GM12878 (cell line): ENCODE data around the gene REXO2. TPM values are rescaled to one million over a fixed set of nuclear protein-coding genes. Genes with fewer than 3 reads are reported as not detected.

Source experiments
- ATAC-seq: fragments of 200-7000 bp; cut with Tn5 transposase; 3 replicates; pipeline ENCODE4 v1.9.1; 2020; ENCODE audit warnings: mild to moderate bottlenecking, moderate library complexity
- BruUV-seq: library from RNA; stranded (reverse); fragments of 400-500 nt; replicated peaks from 2 replicates; lab custom pipeline; 2021; lab: Mats Ljungman, UMichigan
- CTCF ChIA-PET: fragments of 300-600 bp; sonication (Branson Sonifier 250); formaldehyde crosslinking; extraction: SDS; loops from one replicate; lab custom pipeline; 2021; ENCODE audit warnings: inconsistent platforms; lab: Yijun Ruan, JAX
- POLR2A ChIA-PET: fragments of 350-600 bp; formaldehyde crosslinking; extraction: SDS; loops from one replicate; lab custom pipeline; 2021; ENCODE audit warnings: inconsistent platforms; lab: Charles Lee
- RAD21 ChIA-PET: fragments of 300-600 bp; sonication (Branson Sonifier 250); formaldehyde crosslinking; loops from one replicate; lab custom pipeline; 2023; ENCODE audit warnings: antibody characterized with exemption; ENCODE audit not compliant: unreplicated experiment; lab: Charles Lee
- SMC1A ChIA-PET: fragments of 300-600 bp; sonication (Branson Sonifier 250); formaldehyde crosslinking; loops from one replicate; lab custom pipeline; 2023; ENCODE audit not compliant: unreplicated experiment, uncharacterized antibody; lab: Charles Lee
- DNase-seq: peaks from one replicate; pipeline ENCODE4 v3.0.0-alpha.2; 2011; ENCODE audit warnings: low read depth, low spot score
- FAIRE-seq: peaks from 3 replicates; lab custom pipeline; 2011; peaks lifted over from hg19 to GRCh38; lab: Jason Lieb, UNC
- H2AFZ ChIP-seq: 2 replicates; pipeline ENCODE4 v1.6.0; 2011; ENCODE audit warnings: low read depth, low read length, control low read depth; ENCODE audit not compliant: control insufficient read depth
- H3K27ac ChIP-seq: 2 replicates; pipeline ENCODE4 v1.5.1; 2011; ENCODE audit warnings: control low read depth; ENCODE audit not compliant: control insufficient read depth, insufficient read depth
- H3K27me3 ChIP-seq, 2 experiments: replicated peaks in 1 of 2; 2 replicates each; pipeline versions ENCODE4 v1.6.0 to v1.6.1; 2011; ENCODE audit warnings: low read length in 1 of 2; ENCODE audit not compliant: control insufficient read depth in 2 of 2, insufficient read depth in 2 of 2
- H3K36me3 ChIP-seq, 2 experiments: 2 replicates each; pipeline ENCODE4 v1.5.1; 2011; ENCODE audit warnings: low read length in 1 of 2; ENCODE audit not compliant: control insufficient read depth in 2 of 2, insufficient read depth in 2 of 2
- H3K4me1 ChIP-seq: 2 replicates; pipeline ENCODE4 v1.6.1; 2011; ENCODE audit warnings: mild to moderate bottlenecking, low read length, moderate library complexity, mixed read lengths; ENCODE audit not compliant: control insufficient read depth, insufficient read depth
- H3K4me2 ChIP-seq: 2 replicates; pipeline ENCODE4 v1.6.0; 2011; ENCODE audit warnings: control low read depth; ENCODE audit not compliant: control insufficient read depth, insufficient read depth
- H3K4me3 ChIP-seq: fragments of 200-600 bp; sonication (generic); 2 replicates; pipeline ENCODE4 v1.5.1; 2016
- H3K79me2 ChIP-seq: 2 replicates; pipeline ENCODE4 v1.6.0; 2011; ENCODE audit warnings: low read length; ENCODE audit not compliant: control insufficient read depth, insufficient read depth
- H3K9ac ChIP-seq: 2 replicates; pipeline ENCODE4 v1.8.0; 2011; ENCODE audit warnings: low read length, control low read depth, mixed read lengths; ENCODE audit not compliant: control insufficient read depth, insufficient read depth
- H3K9me3 ChIP-seq: replicated peaks from 3 replicates; pipeline ENCODE4 v1.5.1; 2011; ENCODE audit warnings: mild to moderate bottlenecking, low read length; ENCODE audit not compliant: control insufficient read depth, insufficient read depth
- H4K20me1 ChIP-seq: 2 replicates; pipeline ENCODE4 v1.6.0; 2011; ENCODE audit not compliant: control insufficient read depth, insufficient read depth
- BACH1 ChIP-seq: fragments of 450-650 bp; IDR thresholded peaks from 2 replicates; pipeline ENCODE4 v1.6.1; 2017; ENCODE audit warnings: mild to moderate bottlenecking, borderline replicate concordance
- CHD1 ChIP-seq: IDR thresholded peaks from 2 replicates; pipeline ENCODE4 v1.6.1; 2012; ENCODE audit warnings: low read depth, low read length, improper control_type of control experiment
- CREM ChIP-seq: IDR thresholded peaks from 2 replicates; pipeline ENCODE4 v1.6.1; 2014; ENCODE audit warnings: antibody characterized with exemption, low read depth
- HCFC1 ChIP-seq: fragments of 150-350 bp; IDR thresholded peaks from 2 replicates; pipeline ENCODE4 v1.6.1; 2014; ENCODE audit warnings: low read length
- SIX5 ChIP-seq: IDR thresholded peaks from 2 replicates; pipeline ENCODE4 v1.6.1; 2011; ENCODE audit warnings: mild to moderate bottlenecking, low read depth, low read length, moderate library complexity; ENCODE audit not compliant: severe bottlenecking
- SUZ12 ChIP-seq: fragments of 200-600 bp; sonication (generic); IDR thresholded peaks from one replicate; pipeline ENCODE4 v1.6.1; 2018; ENCODE audit warnings: antibody characterized with exemption, mild to moderate bottlenecking; ENCODE audit not compliant: unreplicated experiment
- TBL1XR1 ChIP-seq: IDR thresholded peaks from 2 replicates; pipeline ENCODE4 v1.6.1; 2012; ENCODE audit warnings: low read depth, low read length, improper control_type of control experiment
- ZNF217 ChIP-seq: fragments of 450-650 bp; IDR thresholded peaks from 2 replicates; pipeline ENCODE4 v1.6.1; 2017; ENCODE audit warnings: antibody characterized with exemption, mild to moderate bottlenecking
- ZZZ3 ChIP-seq: IDR thresholded peaks from 2 replicates; pipeline ENCODE4 v1.6.1; 2011; ENCODE audit warnings: low read depth; ENCODE audit not compliant: control insufficient read depth, insufficient read length
- WGBS: methylation state at CpG from one replicate; pipeline ENCODE4 v1.1.6; 2016; ENCODE audit warnings: low lambda C conversion rate; ENCODE audit not compliant: insufficient replicate concordance, insufficient coverage; ENCODE audit errors: missing lambda C conversion rate; 5-methylcytosine and 5-hydroxymethylcytosine counted together
- in situ Hi-C: fragments of 300-500 bp; cut with MboI; formaldehyde crosslinking; loops from 9 replicates; pipeline ENCODE4 v1.14.3; 2018; ENCODE audit warnings: mixed read lengths
- intact Hi-C: fragments of 100-400 bp; cut with micrococcal nuclease; formaldehyde crosslinking; loops from one replicate; pipeline ENCODE4 v1.14.2; 2022; ENCODE audit not compliant: unreplicated experiment
- polyA plus RNA-seq, 11 experiments: library from polyadenylated mRNA; depleted of rRNA in 4 of 11; unstranded in 6 of 11; stranded (reverse) in 5 of 11; fragments of >200 nt; fragmentation: Nextera tagmentation in 4 of 11; fragmentation: Illumina TruSeq in 1 of 11; extraction: Ambion mirVana in 4 of 11; extraction: Trizol in 1 of 11; gene quantifications; 1 replicate in 1 of 11; 2 replicates in 10 of 11; pipeline versions ENCODE4 v1.2.1 to v1.2.3, GENCODE V29; 2011 to 2016; ENCODE audit warnings: inconsistent platforms in 2 of 11, missing spikeins in 2 of 11, low read depth in 1 of 11
- total RNA-seq, 4 experiments: library from RNA; depleted of rRNA in 3 of 4; stranded (reverse); fragments of >200 nt in 3 of 4; fragmentation: Illumina TruSeq in 1 of 4; extraction: Trizol in 1 of 4; gene quantifications; 2 replicates each; pipeline versions ENCODE4 v1.2.1 to v1.2.3, GENCODE V29; 2013 to 2021
- TF ChIP-seq, protein P1 (sequence below): IDR thresholded peaks from 2 replicates; pipeline ENCODE4 v1.6.1; 2011; ENCODE audit warnings: low read depth, low read length, improper control_type of control experiment, borderline replicate concordance
- TF ChIP-seq, protein P2 (sequence below): fragments of 450-650 bp; IDR thresholded peaks from 2 replicates; pipeline ENCODE4 v1.6.1; 2017; ENCODE audit warnings: mild to moderate bottlenecking, moderate library complexity
- TF ChIP-seq, protein P3 (sequence below): fragments of 450-650 bp; IDR thresholded peaks from 2 replicates; pipeline ENCODE4 v1.6.1; 2017; ENCODE audit warnings: low read depth, mild to moderate bottlenecking, moderate library complexity
- TF ChIP-seq, protein P4 (sequence below): IDR thresholded peaks from 2 replicates; pipeline ENCODE4 v1.6.1; 2012; ENCODE audit warnings: improper control_type of control experiment, low read depth, low read length; ENCODE audit not compliant: insufficient replicate concordance

Gene REXO2
- total and polyA plus RNA-seq, 10 of the 15 experiments (the other 5 are each of a cell fraction or from before 2014, with no cell fraction given), result 3.3 to 12.5 (median 5.3) TPM

DNA sequence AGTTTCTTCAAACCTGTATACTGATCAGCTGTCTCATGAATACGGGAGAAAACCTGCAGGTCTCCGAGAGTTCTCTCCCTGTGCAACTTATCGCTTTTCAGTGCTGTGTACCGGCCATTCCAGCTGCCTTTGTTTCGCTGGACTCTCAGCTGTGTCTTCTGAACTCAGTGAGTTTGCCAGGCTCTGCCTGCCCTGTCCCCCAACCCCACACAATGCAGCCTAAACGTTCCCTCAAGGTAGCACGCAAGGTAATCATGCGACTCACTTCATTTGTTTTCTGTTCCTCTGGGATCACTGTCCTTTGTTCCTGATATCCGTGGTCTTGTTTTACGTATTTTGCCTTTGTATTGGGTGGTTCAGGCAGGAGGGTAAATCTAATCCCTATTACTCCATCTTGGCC lies 25.3 kb upstream of the REXO2 start:
- FAIRE-seq (no peak), DNase-seq (no peak), ATAC-seq (no peak)
- no TSS peak for BruUV-seq
- Histone ChIP-seq H2AFZ (no peak overlapping the region), H3K36me3 (peaks cover 0 to 5% of the 10 kb centered on the region in 2 experiments; a peak in 2 of 4 replicates), H3K4me2 (no peak overlapping the region), H3K4me1 (no peaks in the 10 kb centered on the region; the same call in 1 of the 2 replicates), H3K27ac (no peak overlapping the region), H4K20me1 (no peaks in the 10 kb centered on the region; the same call in 1 of the 2 replicates), H3K9me3 (no peaks in the 10 kb centered on the region), H3K9ac (no peak overlapping the region), H3K79me2 (no peaks in the 10 kb centered on the region), H3K4me3 (no peak overlapping the region), H3K27me3 (no peaks in the 10 kb centered on the region)
- in situ Hi-C loops, result no loop called here
- 99% methylated on average over 10 of the region's 10 CpGs for WGBS
- ChIA-PET POLR2A (no interaction called here), SMC1A (no interaction called here), RAD21 (no interaction called here), CTCF (no interaction called here)
- intact Hi-C loops, result no loop called here
- TF ChIP-seq SUZ12 (no peak), CREM (no peak), CHD1 (no peak), SIX5 (no peak), TBL1XR1 (no peak), ZNF217 (no peak), HCFC1 (no peak), BACH1 (no peak), ZZZ3 (no peak)
- TF ChIP-seq, protein P1, sequence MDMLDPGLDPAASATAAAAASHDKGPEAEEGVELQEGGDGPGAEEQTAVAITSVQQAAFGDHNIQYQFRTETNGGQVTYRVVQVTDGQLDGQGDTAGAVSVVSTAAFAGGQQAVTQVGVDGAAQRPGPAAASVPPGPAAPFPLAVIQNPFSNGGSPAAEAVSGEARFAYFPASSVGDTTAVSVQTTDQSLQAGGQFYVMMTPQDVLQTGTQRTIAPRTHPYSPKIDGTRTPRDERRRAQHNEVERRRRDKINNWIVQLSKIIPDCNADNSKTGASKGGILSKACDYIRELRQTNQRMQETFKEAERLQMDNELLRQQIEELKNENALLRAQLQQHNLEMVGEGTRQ, result no peak
- TF ChIP-seq, protein P2, sequence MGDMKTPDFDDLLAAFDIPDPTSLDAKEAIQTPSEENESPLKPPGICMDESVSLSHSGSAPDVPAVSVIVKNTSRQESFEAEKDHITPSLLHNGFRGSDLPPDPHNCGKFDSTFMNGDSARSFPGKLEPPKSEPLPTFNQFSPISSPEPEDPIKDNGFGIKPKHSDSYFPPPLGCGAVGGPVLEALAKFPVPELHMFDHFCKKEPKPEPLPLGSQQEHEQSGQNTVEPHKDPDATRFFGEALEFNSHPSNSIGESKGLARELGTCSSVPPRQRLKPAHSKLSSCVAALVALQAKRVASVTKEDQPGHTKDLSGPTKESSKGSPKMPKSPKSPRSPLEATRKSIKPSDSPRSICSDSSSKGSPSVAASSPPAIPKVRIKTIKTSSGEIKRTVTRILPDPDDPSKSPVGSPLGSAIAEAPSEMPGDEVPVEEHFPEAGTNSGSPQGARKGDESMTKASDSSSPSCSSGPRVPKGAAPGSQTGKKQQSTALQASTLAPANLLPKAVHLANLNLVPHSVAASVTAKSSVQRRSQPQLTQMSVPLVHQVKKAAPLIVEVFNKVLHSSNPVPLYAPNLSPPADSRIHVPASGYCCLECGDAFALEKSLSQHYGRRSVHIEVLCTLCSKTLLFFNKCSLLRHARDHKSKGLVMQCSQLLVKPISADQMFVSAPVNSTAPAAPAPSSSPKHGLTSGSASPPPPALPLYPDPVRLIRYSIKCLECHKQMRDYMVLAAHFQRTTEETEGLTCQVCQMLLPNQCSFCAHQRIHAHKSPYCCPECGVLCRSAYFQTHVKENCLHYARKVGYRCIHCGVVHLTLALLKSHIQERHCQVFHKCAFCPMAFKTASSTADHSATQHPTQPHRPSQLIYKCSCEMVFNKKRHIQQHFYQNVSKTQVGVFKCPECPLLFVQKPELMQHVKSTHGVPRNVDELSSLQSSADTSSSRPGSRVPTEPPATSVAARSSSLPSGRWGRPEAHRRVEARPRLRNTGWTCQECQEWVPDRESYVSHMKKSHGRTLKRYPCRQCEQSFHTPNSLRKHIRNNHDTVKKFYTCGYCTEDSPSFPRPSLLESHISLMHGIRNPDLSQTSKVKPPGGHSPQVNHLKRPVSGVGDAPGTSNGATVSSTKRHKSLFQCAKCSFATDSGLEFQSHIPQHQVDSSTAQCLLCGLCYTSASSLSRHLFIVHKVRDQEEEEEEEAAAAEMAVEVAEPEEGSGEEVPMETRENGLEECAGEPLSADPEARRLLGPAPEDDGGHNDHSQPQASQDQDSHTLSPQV, result no peak
- TF ChIP-seq, protein P3, sequence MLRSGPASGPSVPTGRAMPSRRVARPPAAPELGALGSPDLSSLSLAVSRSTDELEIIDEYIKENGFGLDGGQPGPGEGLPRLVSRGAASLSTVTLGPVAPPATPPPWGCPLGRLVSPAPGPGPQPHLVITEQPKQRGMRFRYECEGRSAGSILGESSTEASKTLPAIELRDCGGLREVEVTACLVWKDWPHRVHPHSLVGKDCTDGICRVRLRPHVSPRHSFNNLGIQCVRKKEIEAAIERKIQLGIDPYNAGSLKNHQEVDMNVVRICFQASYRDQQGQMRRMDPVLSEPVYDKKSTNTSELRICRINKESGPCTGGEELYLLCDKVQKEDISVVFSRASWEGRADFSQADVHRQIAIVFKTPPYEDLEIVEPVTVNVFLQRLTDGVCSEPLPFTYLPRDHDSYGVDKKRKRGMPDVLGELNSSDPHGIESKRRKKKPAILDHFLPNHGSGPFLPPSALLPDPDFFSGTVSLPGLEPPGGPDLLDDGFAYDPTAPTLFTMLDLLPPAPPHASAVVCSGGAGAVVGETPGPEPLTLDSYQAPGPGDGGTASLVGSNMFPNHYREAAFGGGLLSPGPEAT, result no peak
- TF ChIP-seq, protein P4, sequence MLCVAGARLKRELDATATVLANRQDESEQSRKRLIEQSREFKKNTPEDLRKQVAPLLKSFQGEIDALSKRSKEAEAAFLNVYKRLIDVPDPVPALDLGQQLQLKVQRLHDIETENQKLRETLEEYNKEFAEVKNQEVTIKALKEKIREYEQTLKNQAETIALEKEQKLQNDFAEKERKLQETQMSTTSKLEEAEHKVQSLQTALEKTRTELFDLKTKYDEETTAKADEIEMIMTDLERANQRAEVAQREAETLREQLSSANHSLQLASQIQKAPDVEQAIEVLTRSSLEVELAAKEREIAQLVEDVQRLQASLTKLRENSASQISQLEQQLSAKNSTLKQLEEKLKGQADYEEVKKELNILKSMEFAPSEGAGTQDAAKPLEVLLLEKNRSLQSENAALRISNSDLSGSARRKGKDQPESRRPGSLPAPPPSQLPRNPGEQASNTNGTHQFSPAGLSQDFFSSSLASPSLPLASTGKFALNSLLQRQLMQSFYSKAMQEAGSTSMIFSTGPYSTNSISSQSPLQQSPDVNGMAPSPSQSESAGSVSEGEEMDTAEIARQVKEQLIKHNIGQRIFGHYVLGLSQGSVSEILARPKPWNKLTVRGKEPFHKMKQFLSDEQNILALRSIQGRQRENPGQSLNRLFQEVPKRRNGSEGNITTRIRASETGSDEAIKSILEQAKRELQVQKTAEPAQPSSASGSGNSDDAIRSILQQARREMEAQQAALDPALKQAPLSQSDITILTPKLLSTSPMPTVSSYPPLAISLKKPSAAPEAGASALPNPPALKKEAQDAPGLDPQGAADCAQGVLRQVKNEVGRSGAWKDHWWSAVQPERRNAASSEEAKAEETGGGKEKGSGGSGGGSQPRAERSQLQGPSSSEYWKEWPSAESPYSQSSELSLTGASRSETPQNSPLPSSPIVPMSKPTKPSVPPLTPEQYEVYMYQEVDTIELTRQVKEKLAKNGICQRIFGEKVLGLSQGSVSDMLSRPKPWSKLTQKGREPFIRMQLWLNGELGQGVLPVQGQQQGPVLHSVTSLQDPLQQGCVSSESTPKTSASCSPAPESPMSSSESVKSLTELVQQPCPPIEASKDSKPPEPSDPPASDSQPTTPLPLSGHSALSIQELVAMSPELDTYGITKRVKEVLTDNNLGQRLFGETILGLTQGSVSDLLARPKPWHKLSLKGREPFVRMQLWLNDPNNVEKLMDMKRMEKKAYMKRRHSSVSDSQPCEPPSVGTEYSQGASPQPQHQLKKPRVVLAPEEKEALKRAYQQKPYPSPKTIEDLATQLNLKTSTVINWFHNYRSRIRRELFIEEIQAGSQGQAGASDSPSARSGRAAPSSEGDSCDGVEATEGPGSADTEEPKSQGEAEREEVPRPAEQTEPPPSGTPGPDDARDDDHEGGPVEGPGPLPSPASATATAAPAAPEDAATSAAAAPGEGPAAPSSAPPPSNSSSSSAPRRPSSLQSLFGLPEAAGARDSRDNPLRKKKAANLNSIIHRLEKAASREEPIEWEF, result no peak
